A549 (cell line): Measurements from ENCODE around the gene LMF1. TPM values are rescaled to one million over a fixed set of nuclear protein-coding genes. Genes with fewer than 3 reads are reported as not detected.

ENCODE experiments used
- ATAC-seq, 2 experiments: fragments of 200-7000 bp in 1 of 2; fragments of >200 bp in 1 of 2; cut with Nextera tagmentation in 1 of 2; cut with Tn5 transposase in 1 of 2; 3 replicates each; pipeline versions ENCODE4 v1.8.0 to v1.9.1; 2018 to 2020; ENCODE audit warnings: mild to moderate bottlenecking in 1 of 2, moderate library complexity in 1 of 2
- CTCF ChIA-PET: fragments of 300-600 bp; sonication (Branson Sonifier 250); formaldehyde crosslinking; extraction: SDS; loops from one replicate; lab custom pipeline; 2021; ENCODE audit warnings: antibody characterized with exemption, inconsistent platforms; lab: Yijun Ruan, JAX
- POLR2A ChIA-PET: fragments of 350-600 bp; formaldehyde crosslinking; extraction: SDS; loops from one replicate; lab custom pipeline; 2021; ENCODE audit warnings: antibody characterized with exemption, inconsistent platforms; lab: Yijun Ruan, JAX
- DNase-seq, 2 experiments: peaks; one replicate each; pipeline versions ENCODE4 v3.0.0 to v3.0.0-alpha.2; 2011 to 2016; ENCODE audit warnings: low read depth in 1 of 2, low spot score in 1 of 2
- FAIRE-seq: peaks from 2 replicates; lab custom pipeline; 2011; peaks lifted over from hg19 to GRCh38; lab: Jason Lieb, UNC
- H3K27ac ChIP-seq, 2 experiments: fragments of >200 bp; sonication (Bioruptor Twin); formaldehyde crosslinking; 3 replicates each; pipeline ENCODE4 v1.5.1; 2016 to 2017
- H3K4me1 ChIP-seq: fragments of >200 bp; sonication (Bioruptor Twin); formaldehyde crosslinking; 3 replicates; pipeline ENCODE4 v1.6.1; 2016
- H3K4me2 ChIP-seq: fragments of >200 bp; sonication (Bioruptor Twin); formaldehyde crosslinking; 3 replicates; pipeline ENCODE4 v1.6.1; 2016
- H3K4me3 ChIP-seq: fragments of >200 bp; sonication (Bioruptor Twin); formaldehyde crosslinking; 3 replicates; pipeline ENCODE4 v1.5.1; 2016
- H3K9me3 ChIP-seq: fragments of >200 bp; sonication (Bioruptor Twin); formaldehyde crosslinking; 3 replicates; pipeline ENCODE4 v1.6.1; 2016
- ATOH8 ChIP-seq: fragments of 250-450 bp; sonication (Bioruptor Pico); IDR thresholded peaks from 2 replicates; pipeline ENCODE4 v1.5.0; 2020; ENCODE audit warnings: low read depth, mild to moderate bottlenecking, moderate library complexity
- BCL3 ChIP-seq: fragments of >200 bp; sonication (Bioruptor Twin); formaldehyde crosslinking; IDR thresholded peaks from 3 replicates; pipeline ENCODE4 v1.6.1; 2016
- CBX8 ChIP-seq: fragments of 200-600 bp; sonication (generic); IDR thresholded peaks from 2 replicates; pipeline ENCODE4 v1.6.1; 2016
- CHD4 ChIP-seq: fragments of 200-600 bp; sonication (generic); IDR thresholded peaks from 2 replicates; pipeline ENCODE4 v1.6.1; 2016; ENCODE audit warnings: antibody characterized with exemption, mild to moderate bottlenecking, borderline replicate concordance
- EHMT2 ChIP-seq: fragments of 200-600 bp; sonication (generic); IDR thresholded peaks from 2 replicates; pipeline ENCODE4 v1.6.1; 2016; ENCODE audit warnings: antibody characterized with exemption, low read depth, mild to moderate bottlenecking, moderate library complexity
- EP300 ChIP-seq, 2 experiments: fragments of >200 bp; sonication (Bioruptor Twin); formaldehyde crosslinking; IDR thresholded peaks; 2 replicates in 1 of 2; 3 replicates in 1 of 2; pipeline ENCODE4 v1.6.1; 2016 to 2017
- ESRRA ChIP-seq: fragments of 150-350 bp; IDR thresholded peaks from 2 replicates; pipeline ENCODE4 v1.6.1; 2014; ENCODE audit warnings: mild to moderate bottlenecking, low read length, borderline replicate concordance
- FOSL2 ChIP-seq, 2 experiments: fragments of 450-650 bp in 1 of 2; fragments of >200 bp in 1 of 2; sonication (Bioruptor Twin) in 1 of 2; formaldehyde crosslinking; IDR thresholded peaks; 2 replicates each; pipeline versions ENCODE4 v1.5.0 to v1.6.1; 2016 to 2020; ENCODE audit warnings: mild to moderate bottlenecking in 1 of 2, moderate library complexity in 1 of 2
- GATA3 ChIP-seq: IDR thresholded peaks from 2 replicates; pipeline ENCODE4 v1.6.1; 2012; ENCODE audit warnings: borderline replicate concordance
- HDAC2 ChIP-seq: fragments of 200-600 bp; sonication (generic); IDR thresholded peaks from 2 replicates; pipeline ENCODE4 v1.6.1; 2016
- HOXB5 ChIP-seq: fragments of 250-450 bp; sonication (Bioruptor Pico); IDR thresholded peaks from 2 replicates; pipeline ENCODE4 v1.5.0; 2020; ENCODE audit warnings: mild to moderate bottlenecking, moderate library complexity
- JUN ChIP-seq, 2 experiments: fragments of >200 bp; sonication (Bioruptor Twin); formaldehyde crosslinking; IDR thresholded peaks; 2 replicates in 1 of 2; 3 replicates in 1 of 2; pipeline ENCODE4 v1.6.1; 2016 to 2017
- MAFK ChIP-seq: fragments of 450-650 bp; IDR thresholded peaks from 2 replicates; pipeline ENCODE4 v1.6.1; 2014; ENCODE audit not compliant: partially characterized antibody
- MAX ChIP-seq: IDR thresholded peaks from 2 replicates; pipeline ENCODE4 v1.6.1; 2012
- MAZ ChIP-seq: fragments of 150-350 bp; IDR thresholded peaks from 2 replicates; pipeline ENCODE4 v1.6.1; 2014; ENCODE audit warnings: antibody characterized with exemption, low read depth, low read length, borderline replicate concordance
- NR3C1 ChIP-seq: fragments of >200 bp; sonication (Bioruptor Twin); formaldehyde crosslinking; IDR thresholded peaks from 3 replicates; pipeline ENCODE4 v1.6.1; 2017
- POLR2A ChIP-seq: IDR thresholded peaks from 2 replicates; pipeline ENCODE4 v1.6.1; 2012; ENCODE audit warnings: mild to moderate bottlenecking, low read length
- POLR2AphosphoS2 ChIP-seq: conservative IDR thresholded peaks from 2 replicates; pipeline ENCODE4 v1.6.1; 2012; ENCODE audit warnings: low read length, improper control_type of control experiment, inconsistent platforms
- RARB ChIP-seq: fragments of 250-450 bp; sonication (Bioruptor Pico); IDR thresholded peaks from 2 replicates; pipeline ENCODE4 v1.8.0; 2021; ENCODE audit warnings: mild to moderate bottlenecking, moderate library complexity
- RCOR1 ChIP-seq: fragments of 150-350 bp; IDR thresholded peaks from 2 replicates; pipeline ENCODE4 v1.6.1; 2014; ENCODE audit warnings: antibody characterized with exemption, low read length, low read depth
- RNF2 ChIP-seq: fragments of 200-600 bp; sonication (generic); IDR thresholded peaks from 2 replicates; pipeline ENCODE4 v1.6.1; 2016; ENCODE audit warnings: low read depth, mild to moderate bottlenecking, antibody characterized with exemption, moderate library complexity, borderline replicate concordance
- SMC3 ChIP-seq: fragments of >200 bp; sonication (Bioruptor Twin); formaldehyde crosslinking; IDR thresholded peaks from 3 replicates; pipeline ENCODE4 v1.6.1; 2018; ENCODE audit warnings: inconsistent platforms
- SREBF2 ChIP-seq: fragments of 450-650 bp; IDR thresholded peaks from 2 replicates; pipeline ENCODE4 v1.6.1; 2014; ENCODE audit warnings: mild to moderate bottlenecking, moderate library complexity
- TP53 ChIP-seq: fragments of 250-450 bp; sonication (Bioruptor Pico); IDR thresholded peaks from 2 replicates; pipeline ENCODE4 v1.5.0; 2021; ENCODE audit warnings: mild to moderate bottlenecking, moderate library complexity
- ZC3H11A ChIP-seq: fragments of 450-650 bp; IDR thresholded peaks from 2 replicates; pipeline ENCODE4 v1.6.1; 2014; ENCODE audit warnings: antibody characterized with exemption, mild to moderate bottlenecking
- WGBS: methylation state at CpG from one replicate; pipeline ENCODE4 v1.1.6; 2017; ENCODE audit errors: missing lambda C conversion rate; 5-methylcytosine and 5-hydroxymethylcytosine counted together
- polyA plus RNA-seq, 4 experiments: library from polyadenylated mRNA; depleted of rRNA in 3 of 4; stranded (reverse); fragments of >200 nt; fragmentation: RNase III in 1 of 4; extraction: RNeasy Plus Mini Kit Qiagen cat#74134 plus additional on column Dnase treatment in 1 of 4; gene quantifications; 2 replicates in 3 of 4; 3 replicates in 1 of 4; pipeline ENCODE4 v1.2.3, GENCODE V29; 2011 to 2017
- TF ChIP-seq, protein P1 (sequence below): fragments of 200-600 bp; sonication (generic); IDR thresholded peaks from 2 replicates; pipeline ENCODE4 v1.6.1; 2016; ENCODE audit warnings: antibody characterized with exemption, mild to moderate bottlenecking, moderate library complexity
- TF ChIP-seq, protein P2 (sequence below): IDR thresholded peaks from 2 replicates; pipeline ENCODE4 v1.6.1; 2012
- TF ChIP-seq, protein P3 (sequence below): fragments of 450-650 bp; IDR thresholded peaks from 2 replicates; pipeline ENCODE4 v1.6.1; 2014; ENCODE audit warnings: antibody characterized with exemption

Gene LMF1
- polyA plus RNA-seq, 2 of the 4 experiments (the other 2 are of a cell fraction): 8.8 to 10.9 TPM

GRCh38 chr16:986411-986810 lies 15.6 kb upstream of the LMF1 start:
- no peak for TF ChIP-seq POLR2AphosphoS2
- TF ChIP-seq RCOR1: no peak
- TF ChIP-seq, protein P1, sequence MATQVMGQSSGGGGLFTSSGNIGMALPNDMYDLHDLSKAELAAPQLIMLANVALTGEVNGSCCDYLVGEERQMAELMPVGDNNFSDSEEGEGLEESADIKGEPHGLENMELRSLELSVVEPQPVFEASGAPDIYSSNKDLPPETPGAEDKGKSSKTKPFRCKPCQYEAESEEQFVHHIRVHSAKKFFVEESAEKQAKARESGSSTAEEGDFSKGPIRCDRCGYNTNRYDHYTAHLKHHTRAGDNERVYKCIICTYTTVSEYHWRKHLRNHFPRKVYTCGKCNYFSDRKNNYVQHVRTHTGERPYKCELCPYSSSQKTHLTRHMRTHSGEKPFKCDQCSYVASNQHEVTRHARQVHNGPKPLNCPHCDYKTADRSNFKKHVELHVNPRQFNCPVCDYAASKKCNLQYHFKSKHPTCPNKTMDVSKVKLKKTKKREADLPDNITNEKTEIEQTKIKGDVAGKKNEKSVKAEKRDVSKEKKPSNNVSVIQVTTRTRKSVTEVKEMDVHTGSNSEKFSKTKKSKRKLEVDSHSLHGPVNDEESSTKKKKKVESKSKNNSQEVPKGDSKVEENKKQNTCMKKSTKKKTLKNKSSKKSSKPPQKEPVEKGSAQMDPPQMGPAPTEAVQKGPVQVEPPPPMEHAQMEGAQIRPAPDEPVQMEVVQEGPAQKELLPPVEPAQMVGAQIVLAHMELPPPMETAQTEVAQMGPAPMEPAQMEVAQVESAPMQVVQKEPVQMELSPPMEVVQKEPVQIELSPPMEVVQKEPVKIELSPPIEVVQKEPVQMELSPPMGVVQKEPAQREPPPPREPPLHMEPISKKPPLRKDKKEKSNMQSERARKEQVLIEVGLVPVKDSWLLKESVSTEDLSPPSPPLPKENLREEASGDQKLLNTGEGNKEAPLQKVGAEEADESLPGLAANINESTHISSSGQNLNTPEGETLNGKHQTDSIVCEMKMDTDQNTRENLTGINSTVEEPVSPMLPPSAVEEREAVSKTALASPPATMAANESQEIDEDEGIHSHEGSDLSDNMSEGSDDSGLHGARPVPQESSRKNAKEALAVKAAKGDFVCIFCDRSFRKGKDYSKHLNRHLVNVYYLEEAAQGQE: no peak
- no peak for TF ChIP-seq ZC3H11A
- TF ChIP-seq HOXB5 (CRISPR knock-in tag): no peak
- TF ChIP-seq, protein P2, sequence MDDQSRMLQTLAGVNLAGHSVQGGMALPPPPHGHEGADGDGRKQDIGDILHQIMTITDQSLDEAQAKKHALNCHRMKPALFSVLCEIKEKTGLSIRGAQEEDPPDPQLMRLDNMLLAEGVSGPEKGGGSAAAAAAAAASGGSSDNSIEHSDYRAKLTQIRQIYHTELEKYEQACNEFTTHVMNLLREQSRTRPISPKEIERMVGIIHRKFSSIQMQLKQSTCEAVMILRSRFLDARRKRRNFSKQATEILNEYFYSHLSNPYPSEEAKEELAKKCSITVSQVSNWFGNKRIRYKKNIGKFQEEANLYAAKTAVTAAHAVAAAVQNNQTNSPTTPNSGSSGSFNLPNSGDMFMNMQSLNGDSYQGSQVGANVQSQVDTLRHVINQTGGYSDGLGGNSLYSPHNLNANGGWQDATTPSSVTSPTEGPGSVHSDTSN: no peak
- no peak for TF ChIP-seq POLR2A
- TF ChIP-seq EHMT2: no peak
- no peak for TF ChIP-seq MAX
- TF ChIP-seq ATOH8: no peak
- TF ChIP-seq SREBF2: no peak
- TF ChIP-seq MAFK: no peak
- TF ChIP-seq GATA3: no peak
- no peak for TF ChIP-seq CBX8
- no peak for TF ChIP-seq SMC3
- no peak for TF ChIP-seq ESRRA
- no peak for TF ChIP-seq NR3C1
- no peak for TF ChIP-seq MAZ
- Histone ChIP-seq H3K4me2 (no peak overlapping the region), H3K27ac (no peak overlapping the region), H3K4me1 (peaks cover 5% of the 10 kb centered on the region), H3K9me3 (no peaks in the 10 kb centered on the region), H3K4me3 (no peak overlapping the region)
- WGBS: 56% methylated on average over 8 of the region's 8 CpGs
- CTCF ChIA-PET: interaction anchor here (1.1 to 6.4 kb wide), 2 partner anchors 9 to 70 kb away, joined by 3 to 36 read pairs; no protein-coding TSS in a partner anchor
- DNase-seq: no peak
- ATAC-seq: no peak
- FAIRE-seq: no peak
- POLR2A ChIA-PET: no interaction called here

DNA sequence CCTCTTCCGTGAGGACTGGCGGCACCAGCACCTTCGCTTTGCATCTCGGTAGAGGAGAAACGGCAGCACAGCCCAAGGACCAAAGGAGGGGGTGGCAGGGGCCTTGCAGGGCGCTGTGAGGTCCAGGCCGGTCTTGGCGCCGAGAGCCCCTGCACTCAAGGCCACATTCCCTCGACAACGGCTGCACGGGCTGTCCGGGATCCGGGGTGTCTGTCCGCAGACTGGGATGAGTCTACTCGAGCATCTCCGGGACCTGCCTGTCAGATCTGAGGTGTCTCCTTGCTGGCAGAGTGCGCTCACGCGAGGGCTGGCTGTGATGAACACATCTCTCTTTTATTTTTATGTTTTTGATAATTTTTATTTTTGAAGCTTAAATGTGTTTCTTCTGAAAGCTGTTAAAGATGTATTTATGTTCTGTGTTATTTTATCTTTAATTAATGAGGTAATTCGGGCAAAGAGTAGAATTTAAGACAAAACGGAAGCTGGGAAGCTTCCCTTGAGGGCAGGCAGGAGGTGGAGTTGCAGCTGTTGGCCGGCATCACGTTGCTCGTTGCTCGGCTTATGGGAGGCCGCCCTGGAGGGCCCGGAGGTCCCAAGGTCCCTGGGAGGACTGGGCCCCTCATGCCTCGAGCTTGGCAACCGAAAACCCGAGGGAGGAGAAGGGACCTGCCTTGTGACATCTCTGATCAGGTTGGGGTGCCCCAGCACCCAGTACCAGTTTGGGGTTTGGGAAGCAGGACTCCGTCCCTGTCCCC lies 15.0 kb upstream of the LMF1 start:
- WGBS: 73% methylated on average over 27 of the region's 32 CpGs
- TF ChIP-seq RARB (CRISPR knock-in tag): no peak
- no peak for TF ChIP-seq CHD4
- TF ChIP-seq RNF2: no peak
- TF ChIP-seq, protein P3, sequence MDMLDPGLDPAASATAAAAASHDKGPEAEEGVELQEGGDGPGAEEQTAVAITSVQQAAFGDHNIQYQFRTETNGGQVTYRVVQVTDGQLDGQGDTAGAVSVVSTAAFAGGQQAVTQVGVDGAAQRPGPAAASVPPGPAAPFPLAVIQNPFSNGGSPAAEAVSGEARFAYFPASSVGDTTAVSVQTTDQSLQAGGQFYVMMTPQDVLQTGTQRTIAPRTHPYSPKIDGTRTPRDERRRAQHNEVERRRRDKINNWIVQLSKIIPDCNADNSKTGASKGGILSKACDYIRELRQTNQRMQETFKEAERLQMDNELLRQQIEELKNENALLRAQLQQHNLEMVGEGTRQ: no peak
- TF ChIP-seq FOSL2 (IDR thresholded peaks at IDR 0.05): no peak
- no peak for TF ChIP-seq FOSL2 (CRISPR knock-in tag; IDR thresholded peaks at IDR 0.05)
- TF ChIP-seq EP300 (IDR thresholded peaks at IDR 0.05): no peak
- no peak for TF ChIP-seq HDAC2
- no peak for TF ChIP-seq ESRRA
- TF ChIP-seq POLR2AphosphoS2: no peak
- no peak for TF ChIP-seq ZC3H11A
- TF ChIP-seq BCL3: no peak
- no peak for TF ChIP-seq TP53 (CRISPR knock-in tag)
- no peak for TF ChIP-seq JUN (IDR thresholded peaks at IDR 0.05)
- TF ChIP-seq, all 56 proteins: peak for 0
- H3K4me2 ChIP-seq: no peak overlapping the region
- H3K4me3 ChIP-seq: no peak overlapping the region
- FAIRE-seq (no peak), DNase-seq (no peak), ATAC-seq (no peak)
- H3K4me1 ChIP-seq: peaks cover 7% of the 10 kb centered on the region
- CTCF ChIA-PET: interaction anchor here (1.1 to 6.4 kb wide), 3 partner anchors 9 to 70 kb away, joined by 3 to 36 read pairs (median 5); no protein-coding TSS in a partner anchor
- POLR2A ChIA-PET: no interaction called here
- no peak overlapping the region for H3K27ac ChIP-seq
- H3K9me3 ChIP-seq: no peaks in the 10 kb centered on the region
